ENCODE results near the gene XPO6.
"Not testable (repeated sequence)": the region's sequence is repeated elsewhere in the genome, so short reads cannot be mapped to it uniquely, and the experiment has no call there.

The XPO6 gene

DNA sequence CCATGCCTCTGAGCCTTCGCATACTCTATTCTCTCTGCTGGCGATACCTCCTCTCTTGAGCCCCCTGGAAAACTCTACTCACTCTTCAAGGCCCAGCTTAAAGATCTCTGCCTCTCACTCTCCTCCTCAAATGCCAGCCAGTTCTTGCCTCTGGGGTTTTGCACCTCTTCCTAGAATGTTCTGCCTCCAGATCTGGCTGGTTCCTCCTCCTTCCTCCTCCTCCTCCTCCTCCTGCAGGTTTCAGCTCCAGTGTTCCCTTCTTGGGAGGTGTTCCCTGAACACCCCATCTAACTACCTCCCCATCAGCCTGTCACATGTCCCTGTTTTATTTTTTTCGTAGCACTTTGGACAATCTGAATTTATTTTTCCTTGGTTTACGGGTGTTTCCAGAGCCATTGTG, 45.5 kb upstream of the XPO6 start:
- Histone ChIP-seq H3K27ac (no peak overlapping the region), H3K27me3 (replicated peaks) (peaks cover 22% of the 10 kb centered on the region), H3K4me3 (ENCODE audit: low read depth, low read length) (no peak overlapping the region), H3K36me3 (replicated peaks) (no peaks in the 10 kb centered on the region)
- TF ChIP-seq, protein P1, sequence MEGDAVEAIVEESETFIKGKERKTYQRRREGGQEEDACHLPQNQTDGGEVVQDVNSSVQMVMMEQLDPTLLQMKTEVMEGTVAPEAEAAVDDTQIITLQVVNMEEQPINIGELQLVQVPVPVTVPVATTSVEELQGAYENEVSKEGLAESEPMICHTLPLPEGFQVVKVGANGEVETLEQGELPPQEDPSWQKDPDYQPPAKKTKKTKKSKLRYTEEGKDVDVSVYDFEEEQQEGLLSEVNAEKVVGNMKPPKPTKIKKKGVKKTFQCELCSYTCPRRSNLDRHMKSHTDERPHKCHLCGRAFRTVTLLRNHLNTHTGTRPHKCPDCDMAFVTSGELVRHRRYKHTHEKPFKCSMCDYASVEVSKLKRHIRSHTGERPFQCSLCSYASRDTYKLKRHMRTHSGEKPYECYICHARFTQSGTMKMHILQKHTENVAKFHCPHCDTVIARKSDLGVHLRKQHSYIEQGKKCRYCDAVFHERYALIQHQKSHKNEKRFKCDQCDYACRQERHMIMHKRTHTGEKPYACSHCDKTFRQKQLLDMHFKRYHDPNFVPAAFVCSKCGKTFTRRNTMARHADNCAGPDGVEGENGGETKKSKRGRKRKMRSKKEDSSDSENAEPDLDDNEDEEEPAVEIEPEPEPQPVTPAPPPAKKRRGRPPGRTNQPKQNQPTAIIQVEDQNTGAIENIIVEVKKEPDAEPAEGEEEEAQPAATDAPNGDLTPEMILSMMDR (IDR thresholded peaks at IDR 0.05; ENCODE audit: low read depth, low read length, missing control alignments), result no peak
- in situ Hi-C loops (cut with HindIII; ENCODE audit: low pct_ligation_motif_present, low sequenced_read_pairs), result no loop called here
- DNase-seq, result no peak

DNA sequence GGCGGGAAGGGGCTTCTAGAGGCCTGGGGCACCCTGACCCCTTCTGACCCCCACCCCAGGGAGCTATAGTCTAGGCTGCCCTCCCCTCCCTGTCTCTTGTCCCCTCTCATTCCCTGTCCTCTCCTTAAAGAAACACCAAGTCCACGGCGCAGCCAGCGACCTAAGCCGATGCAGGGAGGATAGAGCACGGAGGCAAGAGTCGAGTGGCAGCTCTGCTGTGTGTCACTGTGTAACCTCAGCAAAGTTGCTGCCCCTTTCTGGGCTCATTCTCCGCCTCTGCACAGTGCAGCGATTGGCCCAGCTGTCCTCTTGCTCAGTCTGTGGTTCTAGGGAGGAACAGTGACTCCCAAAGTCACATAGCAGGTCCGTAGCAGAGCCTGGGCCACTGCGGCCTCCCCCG, 44.1 kb upstream of the XPO6 start:
- TF ChIP-seq, protein P1 (IDR thresholded peaks at IDR 0.05; ENCODE audit: low read depth, low read length, missing control alignments), result no peak
- Histone ChIP-seq H3K27me3 (replicated peaks) (peaks cover 22% of the 10 kb centered on the region), H3K36me3 (replicated peaks) (no peaks in the 10 kb centered on the region), H3K27ac (no peak overlapping the region), H3K4me3 (ENCODE audit: low read depth, low read length) (no peak overlapping the region)
- in situ Hi-C loops (cut with HindIII; ENCODE audit: low pct_ligation_motif_present, low sequenced_read_pairs), result no loop called here
- DNase-seq, result no peak

DNA sequence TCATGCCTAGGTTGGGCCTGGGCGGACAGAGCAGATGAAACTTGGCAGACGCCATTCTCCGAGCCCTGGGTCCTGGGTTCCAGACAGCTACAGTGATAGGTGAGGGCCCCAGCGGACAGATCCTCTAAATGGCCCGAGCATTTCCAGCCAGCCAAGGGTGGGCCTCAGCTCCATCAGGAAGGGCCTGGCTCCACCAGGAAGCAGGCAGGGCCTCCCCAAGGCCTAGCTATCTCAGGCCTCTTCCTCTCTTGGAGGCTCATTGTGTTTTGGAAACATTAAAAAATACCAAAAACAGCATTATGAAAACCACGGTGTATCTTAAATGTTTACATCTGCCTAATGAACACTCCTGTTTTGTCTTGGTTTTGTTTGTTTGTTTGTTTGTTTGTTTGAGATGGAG, 42.4 kb upstream of the XPO6 start:
- TF ChIP-seq, protein P1 (IDR thresholded peaks at IDR 0.05; ENCODE audit: low read depth, low read length, missing control alignments), result no peak
- H3K27ac ChIP-seq, result no peak overlapping the region
- no peaks in the 10 kb centered on the region for H3K36me3 ChIP-seq (replicated peaks)
- in situ Hi-C loops (cut with HindIII; ENCODE audit: low pct_ligation_motif_present, low sequenced_read_pairs), result no loop called here
- no peak for DNase-seq
- H3K27me3 ChIP-seq (replicated peaks), result peaks cover 12% of the 10 kb centered on the region
- no peak overlapping the region for H3K4me3 ChIP-seq (ENCODE audit: low read depth, low read length)

DNA sequence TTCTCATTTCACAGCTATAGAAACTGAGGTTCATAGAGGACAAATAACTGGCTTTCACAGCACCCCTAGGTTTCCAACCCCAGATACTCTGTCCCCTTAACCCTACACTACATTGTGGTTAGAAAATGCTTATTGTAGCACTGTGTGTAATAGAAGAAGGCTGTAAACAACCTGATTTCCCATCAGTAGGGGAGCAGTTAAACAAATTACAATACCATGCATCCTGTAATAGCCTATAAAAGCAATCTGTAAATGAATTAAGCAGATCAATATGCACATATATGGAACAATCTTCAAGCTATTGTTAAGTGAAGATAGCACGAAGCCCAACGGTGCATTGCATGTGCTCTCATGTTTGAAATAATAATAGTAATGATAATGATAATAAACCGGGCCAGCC, 39.2 kb upstream of the XPO6 start:
- no peak overlapping the region for H3K4me3 ChIP-seq (ENCODE audit: low read depth, low read length)
- no peaks in the 10 kb centered on the region for H3K36me3 ChIP-seq (replicated peaks)
- no peaks in the 10 kb centered on the region for H3K27me3 ChIP-seq (replicated peaks)
- DNase-seq, result no peak
- no peak overlapping the region for H3K27ac ChIP-seq
- in situ Hi-C loops (cut with HindIII; ENCODE audit: low pct_ligation_motif_present, low sequenced_read_pairs), result no loop called here
- TF ChIP-seq, protein P1 (IDR thresholded peaks at IDR 0.05; ENCODE audit: low read depth, low read length, missing control alignments), result no peak

DNA sequence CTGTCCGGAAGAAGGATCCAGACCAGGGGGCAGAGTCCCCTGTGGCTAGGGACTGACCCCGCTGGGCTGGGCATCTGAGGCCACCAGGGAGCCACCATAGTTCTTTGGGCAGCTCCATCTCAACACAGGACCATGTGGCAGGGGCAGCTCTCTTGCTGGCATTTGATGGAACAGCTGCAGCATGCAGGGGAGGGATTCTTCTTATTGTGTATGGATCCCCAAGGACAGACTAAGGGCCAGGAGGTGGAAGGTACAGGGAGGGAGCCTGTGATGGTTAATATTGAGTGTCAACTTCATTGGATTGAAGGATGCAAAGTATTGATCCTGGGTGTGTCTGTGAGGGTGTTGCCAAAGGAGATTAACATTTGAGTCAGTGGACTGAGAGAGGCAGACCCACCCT, 37.7 kb upstream of the XPO6 start:
- in situ Hi-C loops (cut with HindIII; ENCODE audit: low pct_ligation_motif_present, low sequenced_read_pairs); H3K27me3 ChIP-seq (replicated peaks); H3K4me3 ChIP-seq (ENCODE audit: low read depth, low read length); H3K27ac ChIP-seq; DNase-seq; H3K36me3 ChIP-seq (replicated peaks): not testable (repeated sequence)

DNA sequence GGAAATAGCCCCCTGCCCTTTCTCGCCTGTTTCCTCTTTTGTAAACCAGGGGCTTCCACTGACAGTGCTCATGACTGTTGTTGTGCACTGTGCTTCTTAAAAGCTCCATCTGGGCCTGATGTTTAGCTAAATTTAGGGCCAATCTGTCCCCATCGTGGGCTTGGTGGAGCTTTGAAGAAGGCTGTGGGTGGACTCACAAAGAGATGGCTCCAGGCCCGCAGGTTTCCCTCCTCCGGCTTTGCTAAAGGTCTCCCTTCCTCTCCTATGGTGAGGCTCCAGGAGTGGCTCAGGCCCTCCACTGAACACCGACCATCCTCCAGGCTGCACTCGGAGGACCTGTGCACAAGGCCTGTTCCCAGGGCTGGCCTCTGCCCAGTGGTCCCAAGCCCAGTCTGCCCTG, 30.2 kb upstream of the XPO6 start:
- TF ChIP-seq, protein P1 (IDR thresholded peaks at IDR 0.05; ENCODE audit: low read depth, low read length, missing control alignments), result no peak
- no peak overlapping the region for H3K4me3 ChIP-seq (ENCODE audit: low read depth, low read length)
- H3K27me3 ChIP-seq (replicated peaks), result no peaks in the 10 kb centered on the region
- DNase-seq, result no peak
- H3K27ac ChIP-seq, result no peak overlapping the region
- in situ Hi-C loops (cut with HindIII; ENCODE audit: low pct_ligation_motif_present, low sequenced_read_pairs), result no loop called here
- no peaks in the 10 kb centered on the region for H3K36me3 ChIP-seq (replicated peaks)

Measured in brain microvascular endothelial cell (primary cell).